Mesenchymal stem cell (in vitro differentiated cells and primary cell): ENCODE data around the gene DIPK1C. TPM values are rescaled to one million over a fixed set of nuclear protein-coding genes. Genes with fewer than 3 reads are reported as not detected.
A peak's percentile ranks its signal among the peaks of the same experiment; 100 is the strongest.

ENCODE experiments used
- DNase-seq: peaks from one replicate; pipeline ENCODE4 v3.0.0-alpha.2; 2013
- H2AFZ ChIP-seq: one replicate; pipeline ENCODE4 v1.6.1; 2013; ENCODE audit warnings: low read depth, mild to moderate bottlenecking, control low read depth, inconsistent platforms, low read length, moderate library complexity
- H2AK5ac ChIP-seq: 2 replicates; pipeline ENCODE4 v1.6.1; 2013; ENCODE audit warnings: low read length, moderate library complexity, mild to moderate bottlenecking, inconsistent platforms; ENCODE audit not compliant: severe bottlenecking
- H2BK120ac ChIP-seq: one replicate; pipeline ENCODE4 v1.6.1; 2013; ENCODE audit warnings: low read depth, mild to moderate bottlenecking, inconsistent platforms, low read length, moderate library complexity
- H2BK12ac ChIP-seq, 2 experiments: one replicate each; pipeline ENCODE4 v1.6.1; 2013; ENCODE audit warnings: inconsistent platforms in 2 of 2, low read length in 2 of 2, mild to moderate bottlenecking in 2 of 2, moderate library complexity in 2 of 2, control low read depth in 1 of 2
- H2BK15ac ChIP-seq: one replicate; pipeline ENCODE4 v1.6.1; 2013; ENCODE audit warnings: mild to moderate bottlenecking, low read depth, inconsistent platforms; ENCODE audit not compliant: poor library complexity, severe bottlenecking
- H2BK5ac ChIP-seq: 2 replicates; pipeline ENCODE4 v1.6.1; 2013; ENCODE audit warnings: low read depth, mild to moderate bottlenecking, low read length, control low read depth, inconsistent platforms; ENCODE audit not compliant: poor library complexity, severe bottlenecking
- H3K14ac ChIP-seq, 2 experiments: one replicate each; pipeline ENCODE4 v1.6.1; 2013; ENCODE audit warnings: inconsistent platforms in 2 of 2, low read length in 2 of 2, control low read depth in 1 of 2, mild to moderate bottlenecking in 1 of 2, moderate library complexity in 1 of 2
- H3K18ac ChIP-seq, 2 experiments: one replicate each; pipeline ENCODE4 v1.6.1; 2013; ENCODE audit warnings: inconsistent platforms in 2 of 2, low read length in 2 of 2, control low read depth in 1 of 2, low read depth in 1 of 2, mild to moderate bottlenecking in 1 of 2
- H3K23ac ChIP-seq, 2 experiments: one replicate each; pipeline ENCODE4 v1.6.1; 2013; ENCODE audit warnings: inconsistent platforms in 2 of 2, low read length in 2 of 2, mild to moderate bottlenecking in 2 of 2, moderate library complexity in 2 of 2, control low read depth in 1 of 2
- H3K27ac ChIP-seq: 2 replicates; pipeline ENCODE4 v1.5.1; 2013; ENCODE audit warnings: mild to moderate bottlenecking, moderate library complexity, low read length, control low read depth, inconsistent platforms; ENCODE audit not compliant: poor library complexity, severe bottlenecking
- H3K27me3 ChIP-seq, 2 experiments: 2 replicates each; pipeline versions ENCODE4 v1.6.1 to v1.7.0; 2013; ENCODE audit warnings: low read length in 2 of 2, mild to moderate bottlenecking in 2 of 2, moderate library complexity in 2 of 2, control low read depth in 1 of 2, inconsistent platforms in 1 of 2; ENCODE audit not compliant: control insufficient read depth in 1 of 2, insufficient read depth in 1 of 2
- H3K36me3 ChIP-seq, 2 experiments: 2 replicates each; pipeline versions ENCODE4 v1.6.1 to v1.7.0; 2013; ENCODE audit warnings: low read length in 2 of 2, control low read depth in 1 of 2, inconsistent platforms in 1 of 2, low read depth in 1 of 2, mild to moderate bottlenecking in 1 of 2; ENCODE audit not compliant: insufficient read depth in 2 of 2, control insufficient read depth in 1 of 2
- H3K4ac ChIP-seq, 2 experiments: one replicate each; pipeline ENCODE4 v1.6.1; 2013; ENCODE audit warnings: inconsistent platforms in 2 of 2, low read length in 2 of 2, mild to moderate bottlenecking in 2 of 2, moderate library complexity in 2 of 2, control low read depth in 1 of 2, low read depth in 1 of 2
- H3K4me1 ChIP-seq: 2 replicates; pipeline ENCODE4 v1.6.1; 2013; ENCODE audit warnings: low read depth, low read length, control low read depth; ENCODE audit not compliant: control insufficient read depth, insufficient read depth
- H3K4me2 ChIP-seq: 2 replicates; pipeline ENCODE4 v1.6.1; 2013; ENCODE audit warnings: low read length, mild to moderate bottlenecking, inconsistent platforms; ENCODE audit not compliant: poor library complexity, severe bottlenecking
- H3K4me3 ChIP-seq, 2 experiments: 2 replicates each; pipeline versions ENCODE4 v1.5.1 to v1.7.0; 2013; ENCODE audit warnings: low read length in 2 of 2, mild to moderate bottlenecking in 2 of 2, control low read depth in 1 of 2, low read depth in 1 of 2; ENCODE audit not compliant: insufficient read depth in 1 of 2
- H3K79me1 ChIP-seq: replicated peaks from 2 replicates; pipeline ENCODE4 v1.6.1; 2013; ENCODE audit warnings: mild to moderate bottlenecking, control low read depth, low read length, inconsistent platforms; ENCODE audit not compliant: poor library complexity, severe bottlenecking
- H3K9ac ChIP-seq: 2 replicates; pipeline ENCODE4 v1.7.0; 2013; ENCODE audit warnings: mild to moderate bottlenecking, low read length, moderate library complexity
- H3K9me3 ChIP-seq: 2 replicates; pipeline ENCODE4 v1.7.0; 2013; ENCODE audit warnings: mild to moderate bottlenecking, low read length; ENCODE audit not compliant: control insufficient read depth
- H4K8ac ChIP-seq: one replicate; pipeline ENCODE4 v1.6.1; 2013; ENCODE audit warnings: inconsistent platforms, mild to moderate bottlenecking, low read length, moderate library complexity
- H4K91ac ChIP-seq: one replicate; pipeline ENCODE4 v1.6.1; 2013; ENCODE audit warnings: mild to moderate bottlenecking, low read length, inconsistent platforms
- WGBS: methylation state at CpG from one replicate; pipeline ENCODE4 v1.1.7; 2013; ENCODE audit warnings: mixed read lengths; 5-methylcytosine and 5-hydroxymethylcytosine counted together
- polyA plus RNA-seq, 2 experiments: library from polyadenylated mRNA; stranded (reverse); fragments of 200-250 nt; gene quantifications; one replicate each; pipeline ENCODE4 v1.2.3, GENCODE V29; 2013

Gene DIPK1C
- polyA plus RNA-seq (2013, experiment 1 of 2) = not detected
- polyA plus RNA-seq (2013, experiment 2 of 2) = not detected

- Histone ChIP-seq H2AK5ac (no peak within 1 kb of the TSS), H3K27ac (no peak within 1 kb of the TSS), H2BK5ac (no peak within 1 kb of the TSS), H2BK15ac (no peak within 1 kb of the TSS), H4K91ac (no peak within 1 kb of the TSS), H3K9me3 (no peaks in the 10 kb centered on the region), H3K18ac (no peak within 1 kb of the TSS), H3K4me2 (peak within 1 kb of the TSS; percentile 40), H3K9ac (no peak within 1 kb of the TSS), H3K23ac (no peak within 1 kb of the TSS), H4K8ac (no peak within 1 kb of the TSS), H2AFZ (no peak within 1 kb of the TSS), H3K4me1 (peaks cover 11% of the 10 kb centered on the region), H3K4ac (no peak within 1 kb of the TSS), H2BK120ac (no peak within 1 kb of the TSS), H3K27me3 (peaks cover 72 to 90% of the 10 kb centered on the region in 2 experiments), H3K79me1 (no peaks in the 10 kb centered on the region), H3K36me3 (no peaks in the 10 kb centered on the region), H3K4me3 (peak within 1 kb of the TSS in 1 of 2 experiments; percentile 31), H2BK12ac (no peak within 1 kb of the TSS), H3K14ac (no peak within 1 kb of the TSS)
- WGBS = 2% methylated on average over 52 of the region's 76 CpGs
- DNase-seq = no peak
Observed at GRCh38 chr18:74457043-74457724, at the start of gene DIPK1C. Gene DIPK1C, minus strand, starts transcription at chr18:74457308. Its CDS starts 49 bp downstream, at chr18:74457259.

GRCh38 chr18:74506448-74507084 lies 49.5 kb upstream of the DIPK1C start:
- Histone ChIP-seq H2AK5ac (no peak overlapping the region), H3K36me3 (peaks cover 70 to 83% of the 10 kb centered on the region in 2 experiments), H3K79me1 (peaks cover 47% of the 10 kb centered on the region), H2BK12ac (no peak overlapping the region), H2BK15ac (no peak overlapping the region), H2AFZ (no peak overlapping the region), H3K4me1 (peaks cover 12% of the 10 kb centered on the region), H3K4me2 (no peak overlapping the region), H3K9ac (peak overlapping the region; percentile 61), H3K9me3 (no peaks in the 10 kb centered on the region), H3K23ac (no peak overlapping the region), H3K14ac (no peak overlapping the region), H4K91ac (no peak overlapping the region), H3K27me3 (no peaks in the 10 kb centered on the region), H2BK5ac (no peak overlapping the region), H2BK120ac (no peak overlapping the region), H4K8ac (no peak overlapping the region), H3K4ac (no peak overlapping the region), H3K27ac (no peak overlapping the region), H3K4me3 (peak overlapping the region in 1 of 2 experiments; percentile 60), H3K18ac (no peak overlapping the region)
- WGBS = 94% methylated on average over 11 of the region's 11 CpGs
- DNase-seq = peak; percentile 7

GRCh38 chr18:74505776-74506175 lies 48.7 kb upstream of the DIPK1C start:
- Histone ChIP-seq H3K9ac (no peak overlapping the region), H2BK12ac (no peak overlapping the region), H3K4me1 (peaks cover 14% of the 10 kb centered on the region), H3K4ac (no peak overlapping the region), H4K91ac (no peak overlapping the region), H2AK5ac (no peak overlapping the region), H3K36me3 (peaks cover 65 to 84% of the 10 kb centered on the region in 2 experiments), H2BK120ac (no peak overlapping the region), H3K18ac (no peak overlapping the region), H3K27me3 (no peaks in the 10 kb centered on the region), H2BK5ac (no peak overlapping the region), H3K4me3 (no peak overlapping the region), H3K4me2 (no peak overlapping the region), H3K9me3 (no peaks in the 10 kb centered on the region), H3K27ac (no peak overlapping the region), H3K14ac (no peak overlapping the region), H2BK15ac (no peak overlapping the region), H3K79me1 (peaks cover 44% of the 10 kb centered on the region), H4K8ac (no peak overlapping the region), H3K23ac (no peak overlapping the region), H2AFZ (no peak overlapping the region)
- WGBS = 98% methylated on average over 14 of the region's 16 CpGs
- DNase-seq = no peak

- H2BK15ac ChIP-seq = no peak overlapping the region
- no peak overlapping the region for H2AFZ ChIP-seq
- no peak overlapping the region for H3K4me2 ChIP-seq
- H2AK5ac ChIP-seq = no peak overlapping the region
- H3K4me3 ChIP-seq = no peak overlapping the region
- no peaks in the 10 kb centered on the region for H3K9me3 ChIP-seq
- no peak for DNase-seq
- no peak overlapping the region for H3K9ac ChIP-seq
- H4K8ac ChIP-seq = no peak overlapping the region
- H2BK12ac ChIP-seq = no peak overlapping the region
- no peak overlapping the region for H4K91ac ChIP-seq
- peaks cover 14% of the 10 kb centered on the region for H3K4me1 ChIP-seq
- H2BK5ac ChIP-seq = no peak overlapping the region
- H3K4ac ChIP-seq = no peak overlapping the region
- no peak overlapping the region for H3K18ac ChIP-seq
- no peak overlapping the region for H3K14ac ChIP-seq
- no peak overlapping the region for H3K27ac ChIP-seq
- no peaks in the 10 kb centered on the region for H3K27me3 ChIP-seq
- H2BK120ac ChIP-seq = no peak overlapping the region
- no peak overlapping the region for H3K23ac ChIP-seq
- peaks cover 27% of the 10 kb centered on the region for H3K79me1 ChIP-seq
- peaks cover 41 to 61% of the 10 kb centered on the region in 2 experiments for H3K36me3 ChIP-seq
- 98% methylated on average over 3 of the region's 4 CpGs for WGBS
Observed at GRCh38 chr18:74503137-74503536, 46.0 kb upstream of the DIPK1C start.
